NB4 (cell line): Measurements from ENCODE around the gene SAXO1.

Experiments
- DNase-seq: peaks from one replicate; pipeline ENCODE4 v3.0.0; 2010; ENCODE audit warnings: low read depth
- H3K4me3 ChIP-seq: one replicate; pipeline ENCODE4 v1.5.1; 2011; ENCODE audit warnings: mild to moderate bottlenecking, low read depth, low read length, moderate library complexity
- MYC ChIP-seq: IDR thresholded peaks from 2 replicates; pipeline ENCODE4 v1.6.1; 2011; ENCODE audit warnings: low read depth, low read length
- POLR2A ChIP-seq: IDR thresholded peaks from 2 replicates; pipeline ENCODE4 v1.6.1; 2011; ENCODE audit warnings: mild to moderate bottlenecking; ENCODE audit not compliant: insufficient read length; ENCODE audit errors: extremely low read depth
- TF ChIP-seq, protein P1 (sequence below): IDR thresholded peaks from 2 replicates; pipeline ENCODE4 v1.6.1; 2011; ENCODE audit warnings: low read depth, low read length
- TF ChIP-seq, protein P2 (sequence below): IDR thresholded peaks from one replicate; pipeline ENCODE4 v1.5.1; 2012; ENCODE audit warnings: low read depth, low read length

Gene SAXO1

DNA sequence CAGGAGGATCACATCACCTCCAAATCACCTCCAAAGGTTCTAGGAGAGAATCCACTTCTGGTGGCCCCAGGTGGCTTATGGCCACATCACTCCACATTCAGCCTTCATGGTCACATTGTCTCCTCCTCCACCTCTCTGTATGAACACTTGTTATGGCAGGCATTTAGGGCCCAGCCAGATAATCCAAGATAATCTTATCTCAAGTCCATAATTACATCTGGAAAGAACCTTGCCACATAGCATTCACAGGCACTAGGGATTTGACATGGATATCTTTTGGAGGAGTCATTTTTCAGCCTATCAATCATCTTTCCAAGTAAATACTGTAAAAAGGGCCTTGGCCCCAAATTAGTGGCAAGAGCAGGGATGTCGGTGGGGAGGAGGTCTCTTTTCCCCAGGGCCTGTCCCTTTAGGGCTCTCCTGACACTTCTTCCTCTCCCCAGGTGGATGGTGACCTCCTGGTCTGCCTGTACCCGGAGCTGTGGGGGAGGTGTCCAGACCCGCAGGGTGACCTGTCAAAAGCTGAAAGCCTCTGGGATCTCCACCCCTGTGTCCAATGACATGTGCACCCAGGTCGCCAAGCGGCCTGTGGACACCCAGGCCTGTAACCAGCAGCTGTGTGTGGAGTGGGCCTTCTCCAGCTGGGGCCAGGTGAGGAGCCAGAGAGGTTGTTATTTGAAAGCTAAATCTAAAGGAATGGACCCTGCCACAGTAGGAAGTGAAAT, 140.9 kb downstream of the SAXO1 start:
- no peak for DNase-seq

DNA sequence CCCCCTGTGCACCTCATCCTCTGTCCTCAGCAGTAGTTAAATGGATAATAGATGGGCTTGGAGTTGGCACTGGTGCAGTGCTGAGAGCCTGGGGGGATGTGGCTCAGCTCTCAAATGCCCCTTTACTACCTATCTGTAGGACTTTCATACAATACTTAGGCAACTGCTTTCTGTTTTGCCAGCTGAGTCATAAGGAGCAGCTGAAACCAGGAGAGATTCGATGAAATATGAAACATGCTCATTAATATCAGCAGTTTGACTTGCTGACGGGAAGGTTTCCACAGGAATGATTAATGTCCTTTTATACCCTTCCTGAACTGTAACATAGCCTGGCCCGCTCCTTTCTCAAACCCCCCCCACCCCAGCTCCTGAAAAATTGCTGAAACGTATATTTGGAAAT, 142.6 kb downstream of the SAXO1 start:
- TF ChIP-seq, protein P1, sequence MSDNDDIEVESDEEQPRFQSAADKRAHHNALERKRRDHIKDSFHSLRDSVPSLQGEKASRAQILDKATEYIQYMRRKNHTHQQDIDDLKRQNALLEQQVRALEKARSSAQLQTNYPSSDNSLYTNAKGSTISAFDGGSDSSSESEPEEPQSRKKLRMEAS, result no peak
- TF ChIP-seq, protein P2, sequence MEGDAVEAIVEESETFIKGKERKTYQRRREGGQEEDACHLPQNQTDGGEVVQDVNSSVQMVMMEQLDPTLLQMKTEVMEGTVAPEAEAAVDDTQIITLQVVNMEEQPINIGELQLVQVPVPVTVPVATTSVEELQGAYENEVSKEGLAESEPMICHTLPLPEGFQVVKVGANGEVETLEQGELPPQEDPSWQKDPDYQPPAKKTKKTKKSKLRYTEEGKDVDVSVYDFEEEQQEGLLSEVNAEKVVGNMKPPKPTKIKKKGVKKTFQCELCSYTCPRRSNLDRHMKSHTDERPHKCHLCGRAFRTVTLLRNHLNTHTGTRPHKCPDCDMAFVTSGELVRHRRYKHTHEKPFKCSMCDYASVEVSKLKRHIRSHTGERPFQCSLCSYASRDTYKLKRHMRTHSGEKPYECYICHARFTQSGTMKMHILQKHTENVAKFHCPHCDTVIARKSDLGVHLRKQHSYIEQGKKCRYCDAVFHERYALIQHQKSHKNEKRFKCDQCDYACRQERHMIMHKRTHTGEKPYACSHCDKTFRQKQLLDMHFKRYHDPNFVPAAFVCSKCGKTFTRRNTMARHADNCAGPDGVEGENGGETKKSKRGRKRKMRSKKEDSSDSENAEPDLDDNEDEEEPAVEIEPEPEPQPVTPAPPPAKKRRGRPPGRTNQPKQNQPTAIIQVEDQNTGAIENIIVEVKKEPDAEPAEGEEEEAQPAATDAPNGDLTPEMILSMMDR, result no peak
- TF ChIP-seq MYC (no peak), POLR2A (no peak)
- no peak for DNase-seq

More for the DNA sequence above, 140.9 kb downstream of the SAXO1 start:
- TF ChIP-seq, protein P2, result no peak
- TF ChIP-seq MYC (no peak), POLR2A (no peak)
- TF ChIP-seq, protein P1, result no peak
- no peak overlapping the region for H3K4me3 ChIP-seq

DNA sequence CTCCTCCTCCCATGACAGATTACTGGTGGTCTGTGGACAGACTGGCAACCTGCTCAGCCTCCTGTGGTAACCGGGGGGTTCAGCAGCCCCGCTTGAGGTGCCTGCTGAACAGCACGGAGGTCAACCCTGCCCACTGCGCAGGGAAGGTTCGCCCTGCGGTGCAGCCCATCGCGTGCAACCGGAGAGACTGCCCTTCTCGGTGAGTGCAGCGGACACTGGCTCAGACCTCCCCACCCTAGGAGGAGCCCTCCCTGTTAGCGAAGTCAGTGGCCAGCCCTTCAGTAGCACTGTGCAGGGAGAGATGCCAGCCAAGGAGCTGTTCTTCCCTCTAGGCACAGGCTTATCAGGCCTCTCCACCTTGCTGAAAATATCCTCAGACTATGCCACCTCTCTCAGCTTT, 143.5 kb downstream of the SAXO1 start:
- H3K4me3 ChIP-seq, result no peak overlapping the region
- TF ChIP-seq, protein P1, result no peak
- TF ChIP-seq, protein P2, result no peak
- DNase-seq, result no peak

More for the DNA sequence above, 142.6 kb downstream of the SAXO1 start:
- H3K4me3 ChIP-seq, result no peak overlapping the region

DNA sequence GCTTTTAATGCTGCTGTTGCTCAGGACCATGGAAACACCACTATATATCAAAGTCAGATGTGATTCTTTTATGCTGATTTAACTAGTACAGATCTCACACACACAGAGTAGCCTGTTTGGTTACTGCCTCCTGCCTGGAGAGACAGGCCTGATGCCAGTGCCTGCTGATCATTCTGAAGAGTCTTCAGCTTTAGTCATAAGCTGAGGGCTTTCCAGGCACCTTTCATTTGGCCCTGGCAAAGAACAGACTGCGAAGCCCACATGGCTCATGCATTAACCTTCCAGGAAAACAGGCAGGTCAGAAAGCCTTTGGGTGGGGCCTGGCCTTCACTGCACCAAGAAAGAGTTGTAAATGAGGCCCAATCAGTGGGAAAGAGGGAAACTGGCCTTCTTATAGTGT, 144.7 kb downstream of the SAXO1 start:
- TF ChIP-seq POLR2A, result no peak
- TF ChIP-seq, protein P1, result no peak
- TF ChIP-seq, protein P2, result no peak
- no peak for TF ChIP-seq MYC
- no peak for DNase-seq
- no peak overlapping the region for H3K4me3 ChIP-seq

DNA sequence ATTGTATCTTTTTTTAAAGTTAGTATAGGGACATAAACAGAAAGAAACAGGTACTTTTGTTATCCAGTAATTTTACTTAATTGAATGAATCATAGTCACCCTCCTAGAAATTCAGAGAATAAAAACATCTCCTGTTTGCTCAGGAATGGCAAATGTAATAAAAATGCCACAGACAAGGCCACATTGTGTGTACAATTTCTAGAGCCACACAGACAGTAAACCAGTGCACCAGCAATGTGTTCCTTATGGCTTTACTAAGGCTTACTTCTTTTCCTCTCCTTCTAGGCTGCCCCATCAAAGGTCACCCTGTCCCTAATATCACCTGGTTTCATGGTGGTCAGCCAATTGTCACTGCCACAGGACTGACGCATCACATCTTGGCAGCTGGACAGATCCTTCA, 145.5 kb downstream of the SAXO1 start:
- TF ChIP-seq, protein P2, result no peak
- TF ChIP-seq, protein P1, result no peak
- TF ChIP-seq POLR2A, result no peak
- TF ChIP-seq MYC, result no peak
- no peak for DNase-seq
- H3K4me3 ChIP-seq, result no peak overlapping the region
